ENCODE measurements around the gene PTPDC1. TPM values are rescaled to one million over a fixed set of nuclear protein-coding genes. Genes with fewer than 3 reads are reported as not detected.
"Not testable (repeated sequence)": the region's sequence is repeated elsewhere in the genome, so short reads cannot be mapped to it uniquely, and the experiment has no call there.

PTPDC1 gene
- total and polyA plus RNA-seq, 4 donors: 3.1 to 26.0 (median 7.5) TPM

GRCh38 chr9:94086486-94087345 is 2.5 kb downstream of the PTPDC1 start:
- peak overlapping the region in 1 of 2 donors; percentile 53 for H3K27ac ChIP-seq (ENCODE audit: low read depth in 1 of 2, low read length in 1 of 2)
- ATAC-seq (ENCODE audit: insufficient read depth, low FRiP score) (no peak), DNase-seq (peak in 2 of 3 donors; percentile 52 to 65)
- H3K27me3 ChIP-seq (ENCODE audit: control insufficient read depth in 3 of 3, insufficient read depth in 3 of 3, low read length in 2 of 3): no peaks in the 10 kb centered on the region
- TF ChIP-seq CTCF (IDR thresholded peaks at IDR 0.05; ENCODE audit: control extremely low read depth, extremely low read depth): no peak
- peaks cover 0 to 25% (median 7%) of the 10 kb centered on the region in 5 donors for H3K4me1 ChIP-seq (ENCODE audit: control insufficient read depth in 5 of 5, insufficient read depth in 5 of 5, low read length in 5 of 5)
- no peak overlapping the region for H3K9ac ChIP-seq (ENCODE audit: insufficient read depth in 1 of 2, low read length in 2 of 2)
- peaks cover 0 to 3% (median 2%) of the 10 kb centered on the region in 4 donors for H3K36me3 ChIP-seq (ENCODE audit: control insufficient read depth in 4 of 4, insufficient read depth in 4 of 4, low read length in 4 of 4)
- no peaks in the 10 kb centered on the region for H3K9me3 ChIP-seq (ENCODE audit: control insufficient read depth in 4 of 4, insufficient read depth in 3 of 4, low read length in 3 of 4)
- no peak overlapping the region for H3K4me3 ChIP-seq
- 64 to 78% methylated on average over 3 of the region's 3 CpGs for WGBS, 2 donors

- not testable (repeated sequence) for H3K9ac ChIP-seq (ENCODE audit: insufficient read depth in 1 of 2, low read length in 2 of 2); H3K4me3 ChIP-seq; H3K27ac ChIP-seq (ENCODE audit: low read depth in 1 of 2, low read length in 1 of 2); H3K9me3 ChIP-seq (ENCODE audit: control insufficient read depth in 4 of 4, insufficient read depth in 3 of 4, low read length in 3 of 4); DNase-seq; ATAC-seq (ENCODE audit: insufficient read depth, low FRiP score); H3K27me3 ChIP-seq (ENCODE audit: control insufficient read depth in 3 of 3, insufficient read depth in 3 of 3, low read length in 2 of 3); H3K4me1 ChIP-seq (ENCODE audit: control insufficient read depth in 5 of 5, insufficient read depth in 5 of 5, low read length in 5 of 5)
- H3K36me3 ChIP-seq (ENCODE audit: control insufficient read depth in 4 of 4, insufficient read depth in 4 of 4, low read length in 4 of 4): peaks cover 4 to 16% (median 8%) of the 10 kb centered on the region in 4 donors
- WGBS, 2 donors: 83 to 91% methylated on average over 28 to 31 of the region's 33 CpGs
These were observed 10.2 kb downstream of the PTPDC1 start for GRCh38 chr9:94094219-94095145.

GRCh38 chr9:94096819-94097577 is 12.7 kb downstream of the PTPDC1 start:
- H3K9ac ChIP-seq (ENCODE audit: insufficient read depth in 1 of 2, low read length in 2 of 2): no peak overlapping the region
- peaks cover 4 to 16% (median 9%) of the 10 kb centered on the region in 4 donors for H3K36me3 ChIP-seq (ENCODE audit: control insufficient read depth in 4 of 4, insufficient read depth in 4 of 4, low read length in 4 of 4)
- TF ChIP-seq CTCF (IDR thresholded peaks at IDR 0.05; ENCODE audit: control extremely low read depth, extremely low read depth): no peak
- no peaks in the 10 kb centered on the region for H3K9me3 ChIP-seq (ENCODE audit: control insufficient read depth in 4 of 4, insufficient read depth in 3 of 4, low read length in 3 of 4)
- peaks cover 0 to 1% (median 0%) of the 10 kb centered on the region in 5 donors for H3K4me1 ChIP-seq (ENCODE audit: control insufficient read depth in 5 of 5, insufficient read depth in 5 of 5, low read length in 5 of 5)
- DNase-seq: no peak
- no peak overlapping the region for H3K27ac ChIP-seq (ENCODE audit: low read depth in 1 of 2, low read length in 1 of 2)
- H3K27me3 ChIP-seq (ENCODE audit: control insufficient read depth in 3 of 3, insufficient read depth in 3 of 3, low read length in 2 of 3): no peaks in the 10 kb centered on the region
- 96 to 97% methylated on average over 9 of the region's 9 CpGs for WGBS, 2 donors
- H3K4me3 ChIP-seq: no peak overlapping the region
- no peak for ATAC-seq (ENCODE audit: insufficient read depth, low FRiP score)
